ENCODE results near the gene PLPPR2.
A peak's percentile ranks its signal among the peaks of the same experiment; 100 is the strongest.
"Not testable (repeated sequence)": the region's sequence is repeated elsewhere in the genome, so short reads cannot be mapped to it uniquely, and the experiment has no call there.

The PLPPR2 gene

DNA sequence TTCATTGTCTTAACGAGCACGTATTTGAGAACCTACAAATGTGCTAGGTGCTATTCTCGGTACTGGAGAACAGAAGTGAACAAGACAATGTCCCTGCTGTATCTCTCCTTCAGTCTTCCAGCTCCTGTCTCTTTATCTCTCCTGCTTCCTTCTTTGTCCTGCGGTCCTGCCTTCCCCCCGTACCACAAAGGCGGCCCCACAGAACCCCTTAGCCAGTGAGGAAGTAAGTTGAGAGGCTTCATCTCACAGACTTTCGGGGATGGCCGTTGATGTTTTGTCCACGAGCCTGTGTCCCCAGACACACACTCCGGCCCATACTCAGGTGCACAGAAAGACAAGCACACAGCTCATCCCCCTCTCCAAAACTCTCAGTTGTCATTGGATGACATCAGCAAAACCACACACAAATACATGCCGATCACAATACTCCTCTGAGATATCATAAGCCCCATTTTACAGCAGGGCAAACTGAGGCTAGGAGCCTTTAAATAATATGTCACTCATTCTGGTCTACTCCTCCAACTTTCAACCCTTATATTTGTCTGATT is 18.7 kb downstream of the PLPPR2 start:
- TF ChIP-seq, protein P1, sequence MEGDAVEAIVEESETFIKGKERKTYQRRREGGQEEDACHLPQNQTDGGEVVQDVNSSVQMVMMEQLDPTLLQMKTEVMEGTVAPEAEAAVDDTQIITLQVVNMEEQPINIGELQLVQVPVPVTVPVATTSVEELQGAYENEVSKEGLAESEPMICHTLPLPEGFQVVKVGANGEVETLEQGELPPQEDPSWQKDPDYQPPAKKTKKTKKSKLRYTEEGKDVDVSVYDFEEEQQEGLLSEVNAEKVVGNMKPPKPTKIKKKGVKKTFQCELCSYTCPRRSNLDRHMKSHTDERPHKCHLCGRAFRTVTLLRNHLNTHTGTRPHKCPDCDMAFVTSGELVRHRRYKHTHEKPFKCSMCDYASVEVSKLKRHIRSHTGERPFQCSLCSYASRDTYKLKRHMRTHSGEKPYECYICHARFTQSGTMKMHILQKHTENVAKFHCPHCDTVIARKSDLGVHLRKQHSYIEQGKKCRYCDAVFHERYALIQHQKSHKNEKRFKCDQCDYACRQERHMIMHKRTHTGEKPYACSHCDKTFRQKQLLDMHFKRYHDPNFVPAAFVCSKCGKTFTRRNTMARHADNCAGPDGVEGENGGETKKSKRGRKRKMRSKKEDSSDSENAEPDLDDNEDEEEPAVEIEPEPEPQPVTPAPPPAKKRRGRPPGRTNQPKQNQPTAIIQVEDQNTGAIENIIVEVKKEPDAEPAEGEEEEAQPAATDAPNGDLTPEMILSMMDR (IDR thresholded peaks at IDR 0.05; ENCODE audit: low read depth, low read length): no peak
- in situ Hi-C loops (cut with HindIII; ENCODE audit: low sequenced_read_pairs): no loop called here
- DNase-seq (ENCODE audit: low read depth, low spot score): no peak
- peak overlapping the region; percentile 74 for H3K4me3 ChIP-seq (ENCODE audit: low read depth, low read length)

DNA sequence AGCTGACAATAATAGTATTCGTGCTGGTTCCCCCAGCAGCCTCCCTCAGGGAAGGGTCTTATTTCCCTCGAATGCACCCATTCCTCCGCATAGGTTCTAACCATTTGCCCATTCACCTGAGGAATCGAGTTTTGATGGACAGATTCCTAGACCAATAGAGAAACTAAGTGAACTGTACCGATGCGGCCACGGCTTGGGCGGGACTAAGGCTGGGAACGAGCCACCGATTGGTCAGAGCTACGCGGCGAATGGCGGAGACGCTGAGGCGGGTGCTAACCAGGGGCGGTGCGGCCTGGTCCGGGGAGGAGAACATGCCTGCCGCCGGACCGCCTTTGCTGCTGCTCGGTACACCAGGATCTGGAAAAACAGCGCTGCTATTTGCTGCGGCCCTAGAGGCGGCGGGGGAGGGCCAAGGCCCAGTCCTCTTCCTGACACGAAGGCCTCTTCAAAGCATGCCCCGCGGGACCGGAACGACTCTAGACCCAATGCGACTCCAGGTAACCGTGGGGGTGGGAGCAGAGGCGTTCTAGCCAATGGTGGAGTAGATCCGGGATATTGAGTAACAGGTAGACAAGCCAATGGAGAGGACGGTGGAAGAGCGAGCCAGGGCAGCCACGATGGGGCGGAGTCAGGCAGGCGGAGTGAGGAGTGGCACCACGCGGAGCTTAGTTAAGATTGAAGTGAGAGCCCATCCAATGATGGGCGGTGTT is 19.4 kb downstream of the PLPPR2 start, which contains the start of gene SWSAP1:
TSS of gene SWSAP1 (plus strand) at position 234 of the 710 bp plus-strand sequence. CDS start at position 249, 15 bp downstream.
- peak; percentile 100 for DNase-seq (ENCODE audit: low read depth, low spot score)
- H3K4me3 ChIP-seq (ENCODE audit: low read depth, low read length): peak within 1 kb of the TSS; percentile 74
- TF ChIP-seq, protein P1 (IDR thresholded peaks at IDR 0.05; ENCODE audit: low read depth, low read length): no peak
- in situ Hi-C loops (cut with HindIII; ENCODE audit: low sequenced_read_pairs): no loop called here

DNA sequence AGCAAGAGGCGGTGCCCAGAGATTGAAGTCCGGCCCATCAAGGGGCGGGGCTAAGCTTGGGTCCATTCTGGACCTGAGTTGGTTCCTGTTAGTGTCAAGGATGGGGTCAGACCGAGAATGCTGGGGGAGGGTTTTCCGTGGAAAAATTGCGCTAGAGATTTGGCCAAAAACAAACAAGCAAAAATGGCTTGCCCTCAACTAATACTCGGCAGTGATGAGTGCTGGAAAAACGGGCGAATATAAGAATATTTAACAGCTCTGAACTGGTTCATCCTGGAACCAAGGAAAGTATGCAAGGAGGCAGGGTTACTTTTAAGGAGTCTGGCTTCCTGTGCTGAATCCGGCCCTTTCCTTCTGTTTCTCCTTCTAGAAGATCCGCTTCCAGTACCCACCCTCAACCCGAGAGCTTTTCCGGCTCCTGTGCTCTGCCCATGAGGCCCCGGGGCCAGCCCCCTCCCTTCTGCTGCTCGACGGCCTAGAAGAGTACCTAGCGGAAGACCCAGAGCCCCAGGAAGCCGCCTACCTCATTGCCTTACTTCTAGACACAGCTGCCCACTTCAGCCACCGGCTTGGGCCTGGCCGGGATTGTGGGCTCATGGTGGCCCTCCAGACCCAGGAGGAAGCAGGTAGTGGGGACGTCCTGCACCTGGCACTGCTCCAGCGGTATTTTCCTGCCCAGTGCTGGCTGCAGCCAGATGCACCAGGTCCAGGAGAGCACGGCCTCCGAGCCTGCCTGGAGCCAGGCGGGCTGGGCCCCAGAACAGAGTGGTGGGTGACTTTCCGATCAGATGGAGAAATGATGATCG is 20.1 kb downstream of the PLPPR2 start:
- TF ChIP-seq, protein P1 (IDR thresholded peaks at IDR 0.05; ENCODE audit: low read depth, low read length): no peak
- peak overlapping the region; percentile 74 for H3K4me3 ChIP-seq (ENCODE audit: low read depth, low read length)
- in situ Hi-C loops (cut with HindIII; ENCODE audit: low sequenced_read_pairs): no loop called here
- no peak for DNase-seq (ENCODE audit: low read depth, low spot score)

DNA sequence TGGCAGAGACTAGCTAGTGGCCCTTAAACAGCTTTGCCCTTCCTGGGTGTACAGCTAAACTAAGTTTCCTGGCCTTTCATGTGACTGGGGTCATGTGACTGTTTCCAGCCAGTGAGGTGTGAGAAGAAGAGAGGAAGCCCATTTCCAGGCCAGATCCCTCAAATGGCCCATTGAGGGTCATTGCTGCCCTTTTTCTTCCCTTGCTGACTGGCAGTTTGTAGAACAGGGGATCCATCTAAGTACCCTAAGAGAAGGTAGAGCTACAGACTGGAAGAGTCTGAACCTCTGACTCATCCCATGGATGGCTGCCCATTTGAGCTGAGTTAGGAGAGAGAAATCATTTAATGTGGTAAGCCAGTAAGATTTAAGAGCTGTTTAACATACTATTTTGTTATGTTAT is 22.0 kb downstream of the PLPPR2 start:
- TF ChIP-seq, protein P1 (IDR thresholded peaks at IDR 0.05; ENCODE audit: low read depth, low read length): no peak
- H3K4me3 ChIP-seq (ENCODE audit: low read depth, low read length): no peak overlapping the region
- in situ Hi-C loops (cut with HindIII; ENCODE audit: low sequenced_read_pairs): no loop called here
- peak; percentile 92 for DNase-seq (ENCODE audit: low read depth, low spot score)

DNA sequence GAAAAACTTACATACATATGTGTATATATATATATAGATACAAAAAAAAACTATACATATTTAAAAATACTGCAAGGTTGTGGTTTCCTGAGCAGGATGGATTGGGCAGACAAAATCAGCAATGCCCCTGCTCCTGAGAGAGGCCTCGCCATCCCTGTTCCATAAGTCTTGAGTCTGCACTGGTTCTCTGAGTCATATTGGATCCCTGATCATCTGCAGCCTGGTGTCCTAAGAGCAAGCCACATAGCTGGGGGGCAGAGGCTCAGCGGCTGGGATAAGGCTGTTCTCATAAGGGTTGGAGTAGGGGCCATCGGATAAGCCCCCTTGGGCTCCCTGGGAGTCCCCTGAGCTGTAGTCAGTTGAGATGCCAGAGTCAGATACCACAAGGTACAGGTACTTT is 22.5 kb downstream of the PLPPR2 start:
- TF ChIP-seq, protein P1 (IDR thresholded peaks at IDR 0.05; ENCODE audit: low read depth, low read length): no peak
- no peak overlapping the region for H3K4me3 ChIP-seq (ENCODE audit: low read depth, low read length)
- in situ Hi-C loops (cut with HindIII; ENCODE audit: low sequenced_read_pairs): no loop called here
- DNase-seq (ENCODE audit: low read depth, low spot score): no peak

DNA sequence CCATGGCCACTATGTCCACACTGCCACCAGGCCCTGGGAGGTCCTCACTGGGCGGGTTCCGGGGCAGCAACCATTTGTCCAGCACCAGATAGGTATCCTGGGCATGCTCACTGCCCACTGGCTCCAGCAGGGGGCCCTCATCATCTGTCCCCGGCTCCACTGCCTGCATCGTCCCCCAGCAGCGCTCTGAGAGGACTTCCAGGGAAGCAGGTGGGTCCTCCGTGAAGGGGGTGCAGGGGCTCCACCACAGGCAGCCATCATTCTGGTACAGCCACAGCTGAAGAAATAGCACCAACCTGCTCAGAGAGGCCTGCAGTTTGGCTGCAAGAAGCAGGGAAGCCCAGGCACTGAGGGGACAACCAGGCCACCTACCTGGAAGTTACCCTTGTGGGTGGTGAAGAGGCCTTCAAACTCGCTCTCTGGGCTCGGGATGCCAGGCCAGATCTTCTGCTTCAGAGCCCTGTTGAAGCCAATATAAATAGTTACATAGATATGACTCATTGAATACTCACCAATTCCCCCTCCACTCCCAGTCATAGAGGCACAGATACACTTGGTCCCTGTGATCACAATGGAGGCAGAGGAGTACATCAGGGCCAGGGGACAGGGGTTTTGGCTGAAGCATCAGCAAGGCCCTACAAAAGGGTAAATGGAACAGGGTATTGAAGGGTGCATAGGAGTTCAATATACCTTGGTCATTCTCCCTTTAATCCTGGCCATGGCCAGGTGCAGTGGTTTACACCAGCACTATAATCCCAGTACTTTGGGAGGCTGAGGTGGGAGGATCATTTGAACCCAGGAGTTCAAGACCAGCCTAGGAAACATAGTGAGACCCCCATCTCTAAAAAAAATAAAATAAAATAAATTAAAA is 23.3 kb downstream of the PLPPR2 start:
- no peak overlapping the region for H3K4me3 ChIP-seq (ENCODE audit: low read depth, low read length)
- TF ChIP-seq, protein P1 (IDR thresholded peaks at IDR 0.05; ENCODE audit: low read depth, low read length): peak; percentile 51
- peak; percentile 85 for DNase-seq (ENCODE audit: low read depth, low spot score)
- in situ Hi-C loops (cut with HindIII; ENCODE audit: low sequenced_read_pairs): no loop called here

DNA sequence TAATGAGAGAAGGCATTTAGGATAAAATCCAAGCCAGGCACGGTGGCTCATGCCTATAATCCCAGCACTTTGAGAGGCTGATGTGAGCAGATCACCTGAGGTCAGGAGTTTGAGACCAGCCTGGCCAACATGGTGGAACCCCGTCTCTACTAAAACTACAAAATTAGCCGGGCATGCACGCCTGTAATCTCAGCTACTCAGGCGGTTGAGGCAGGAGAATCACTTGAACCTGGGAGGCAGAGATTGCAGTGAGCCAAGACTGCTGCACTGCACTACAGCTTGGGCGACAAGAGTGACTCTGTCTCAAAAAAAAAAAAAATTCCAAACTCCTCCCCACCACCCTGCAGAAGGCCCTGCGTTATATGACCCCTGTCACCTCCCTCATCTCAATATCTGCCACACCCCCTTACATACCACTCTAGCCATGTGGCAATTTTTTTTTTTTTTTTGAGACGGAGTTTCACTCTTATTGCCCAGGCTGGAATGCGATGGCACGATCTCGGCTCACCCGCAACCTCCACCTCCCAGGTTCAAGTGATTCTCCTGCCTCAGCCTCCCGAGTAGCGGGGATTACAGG is 24.1 kb downstream of the PLPPR2 start:
- DNase-seq (ENCODE audit: low read depth, low spot score); in situ Hi-C loops (cut with HindIII; ENCODE audit: low sequenced_read_pairs); H3K4me3 ChIP-seq (ENCODE audit: low read depth, low read length): not testable (repeated sequence)

Data from astrocyte of the spinal cord (primary cell).